A549 treated with dexamethasone at 1 μM for 4 hours (cell line): ENCODE results near the gene NCL. TPM values are rescaled to one million over a fixed set of nuclear protein-coding genes. Genes with fewer than 3 reads are reported as not detected.

Experiments
- total RNA-seq: library from RNA; stranded (reverse); fragments of 200-300 nt; extraction: Qiagen RNA extraction; gene quantifications from 5 replicates; pipeline ENCODE4 v1.2.3, GENCODE V29; 2022

The NCL gene, protein sequence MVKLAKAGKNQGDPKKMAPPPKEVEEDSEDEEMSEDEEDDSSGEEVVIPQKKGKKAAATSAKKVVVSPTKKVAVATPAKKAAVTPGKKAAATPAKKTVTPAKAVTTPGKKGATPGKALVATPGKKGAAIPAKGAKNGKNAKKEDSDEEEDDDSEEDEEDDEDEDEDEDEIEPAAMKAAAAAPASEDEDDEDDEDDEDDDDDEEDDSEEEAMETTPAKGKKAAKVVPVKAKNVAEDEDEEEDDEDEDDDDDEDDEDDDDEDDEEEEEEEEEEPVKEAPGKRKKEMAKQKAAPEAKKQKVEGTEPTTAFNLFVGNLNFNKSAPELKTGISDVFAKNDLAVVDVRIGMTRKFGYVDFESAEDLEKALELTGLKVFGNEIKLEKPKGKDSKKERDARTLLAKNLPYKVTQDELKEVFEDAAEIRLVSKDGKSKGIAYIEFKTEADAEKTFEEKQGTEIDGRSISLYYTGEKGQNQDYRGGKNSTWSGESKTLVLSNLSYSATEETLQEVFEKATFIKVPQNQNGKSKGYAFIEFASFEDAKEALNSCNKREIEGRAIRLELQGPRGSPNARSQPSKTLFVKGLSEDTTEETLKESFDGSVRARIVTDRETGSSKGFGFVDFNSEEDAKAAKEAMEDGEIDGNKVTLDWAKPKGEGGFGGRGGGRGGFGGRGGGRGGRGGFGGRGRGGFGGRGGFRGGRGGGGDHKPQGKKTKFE
- 745 to 967 TPM (median 886 TPM) in 5 replicates for total RNA-seq

DNA sequence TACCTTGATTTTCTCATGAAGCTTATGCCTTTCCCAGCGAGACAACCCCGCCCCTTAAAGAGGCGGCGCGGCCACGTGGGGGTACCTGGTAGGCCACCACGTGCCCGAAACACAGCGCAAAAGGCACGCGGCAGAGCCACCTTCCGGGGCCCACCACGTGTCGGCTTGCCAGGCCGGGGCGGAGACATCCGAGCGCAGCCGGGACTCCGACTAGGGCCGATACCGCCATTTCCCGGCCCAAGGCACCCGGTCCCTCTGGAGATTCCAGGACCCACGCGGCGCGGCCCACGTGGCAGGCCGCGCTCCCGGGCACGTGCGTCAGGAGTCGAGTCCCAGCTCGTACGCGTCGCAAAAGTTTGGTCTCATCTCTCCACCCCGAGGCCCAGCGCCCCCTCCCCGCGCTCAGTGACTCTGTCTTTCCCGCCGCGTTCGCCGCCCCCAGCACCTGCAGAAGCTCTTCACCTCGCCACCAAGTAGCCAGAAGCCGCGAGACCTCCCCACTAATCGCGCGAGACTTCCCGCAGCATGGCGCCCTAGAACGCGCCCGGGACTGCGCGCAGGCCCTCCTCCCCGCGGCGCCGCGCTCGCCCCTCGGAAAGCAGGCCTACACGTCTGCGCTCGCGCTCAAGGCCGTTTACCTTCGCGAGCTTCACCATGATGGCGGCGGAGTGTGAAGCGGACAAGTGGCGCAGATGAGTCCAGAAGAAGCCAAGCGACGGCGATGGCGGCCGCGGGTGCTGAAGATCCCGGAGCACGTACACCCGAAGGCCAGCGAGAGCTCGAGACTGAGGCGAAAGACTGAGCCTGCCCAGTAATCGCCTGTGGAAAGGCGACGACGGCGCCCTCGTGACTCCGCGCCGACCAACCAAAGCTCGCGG, at the start of gene NCL:
TSS of gene NCL (minus strand) at position 787 of the 878 bp plus-strand sequence. CDS start at position 656, 131 bp downstream.

Other genes starting within 250 kb of the NCL start
- 2.2 to 3.5 TPM (median 3.0 TPM) in 5 replicates for gene B3GNT7, start 68.8 kb downstream of the NCL start, total RNA-seq
- gene NMUR1, start 66.0 kb upstream of the NCL start, total RNA-seq: 0.02 TPM in 3 of 5 replicates, not detected in the others
- not detected in 5 replicates for gene TEX44, start 128.4 kb upstream of the NCL start, total RNA-seq
- 1,608 to 1,847 TPM (median 1,725 TPM) in 5 replicates for gene PTMA, start 244.0 kb upstream of the NCL start, total RNA-seq